ENCODE data around the gene CHRNB2.

- TF ChIP-seq CTCF (IDR thresholded peaks at IDR 0.05) (no peak), EP300 (IDR thresholded peaks at IDR 0.05) (no peak), POLR2A (IDR thresholded peaks at IDR 0.05) (no peak)
Measured at GRCh38 chr1:154565876-154566275, 1.7 kb upstream of the CHRNB2 start.

All from tibial nerve (tissue), 4 donors.